ENCODE data around the gene C6orf136.

C6orf136 gene

GRCh38 chr6:30640481-30640880, 6.5 kb upstream of the C6orf136 start:
- H3K4me3 ChIP-seq (ENCODE audit: insufficient read length, low read depth), result no peak overlapping the region
- no peaks in the 10 kb centered on the region for H3K27me3 ChIP-seq (ENCODE audit: insufficient read depth, insufficient read length)
- no peak overlapping the region for H3K9ac ChIP-seq (ENCODE audit: insufficient read length, low read depth)
- H3K36me3 ChIP-seq (ENCODE audit: insufficient read depth, insufficient read length, low read length), result peaks cover 56% of the 10 kb centered on the region
- no peaks in the 10 kb centered on the region for H3K4me1 ChIP-seq (ENCODE audit: insufficient read depth, insufficient read length)
- TF ChIP-seq YY1 (IDR thresholded peaks at IDR 0.05; ENCODE audit: insufficient read depth, insufficient read length) (no peak), SUZ12 (IDR thresholded peaks at IDR 0.05; ENCODE audit: extremely low read depth, insufficient read depth, insufficient read length) (no peak), ZNF274 (IDR thresholded peaks at IDR 0.05; ENCODE audit: low read depth, low read length) (no peak)
- H3K9me3 ChIP-seq (ENCODE audit: insufficient read depth, low read length), result no peaks in the 10 kb centered on the region
- DNase-seq (ENCODE audit: low read depth, low spot score), result no peak

- Histone ChIP-seq H3K27me3 (ENCODE audit: insufficient read depth, insufficient read length) (no peaks in the 10 kb centered on the region), H3K4me1 (ENCODE audit: insufficient read depth, insufficient read length) (no peaks in the 10 kb centered on the region), H3K36me3 (ENCODE audit: insufficient read depth, insufficient read length, low read length) (peaks cover 62% of the 10 kb centered on the region), H3K9ac (ENCODE audit: insufficient read length, low read depth) (no peak overlapping the region), H3K4me3 (ENCODE audit: insufficient read length, low read depth) (no peak overlapping the region), H3K9me3 (ENCODE audit: insufficient read depth, low read length) (no peaks in the 10 kb centered on the region)
- TF ChIP-seq SUZ12 (IDR thresholded peaks at IDR 0.05; ENCODE audit: extremely low read depth, insufficient read depth, insufficient read length) (no peak), ZNF274 (IDR thresholded peaks at IDR 0.05; ENCODE audit: low read depth, low read length) (no peak), YY1 (IDR thresholded peaks at IDR 0.05; ENCODE audit: insufficient read depth, insufficient read length) (no peak)
- no peak for DNase-seq (ENCODE audit: low read depth, low spot score)
Observed at GRCh38 chr6:30641048-30641447, 5.9 kb upstream of the C6orf136 start.

GRCh38 chr6:30643656-30644055, 3.3 kb upstream of the C6orf136 start:
- H3K27me3 ChIP-seq (ENCODE audit: insufficient read depth, insufficient read length), result no peaks in the 10 kb centered on the region
- H3K4me1 ChIP-seq (ENCODE audit: insufficient read depth, insufficient read length), result no peaks in the 10 kb centered on the region
- no peaks in the 10 kb centered on the region for H3K9me3 ChIP-seq (ENCODE audit: insufficient read depth, low read length)
- H3K36me3 ChIP-seq (ENCODE audit: insufficient read depth, insufficient read length, low read length), result peaks cover 55% of the 10 kb centered on the region
- DNase-seq (ENCODE audit: low read depth, low spot score), result no peak
- H3K4me3 ChIP-seq (ENCODE audit: insufficient read length, low read depth), result no peak overlapping the region
- TF ChIP-seq ZNF274 (IDR thresholded peaks at IDR 0.05; ENCODE audit: low read depth, low read length), result no peak
- TF ChIP-seq YY1 (IDR thresholded peaks at IDR 0.05; ENCODE audit: insufficient read depth, insufficient read length), result no peak
- TF ChIP-seq SUZ12 (IDR thresholded peaks at IDR 0.05; ENCODE audit: extremely low read depth, insufficient read depth, insufficient read length), result no peak
- no peak overlapping the region for H3K9ac ChIP-seq (ENCODE audit: insufficient read length, low read depth)

GRCh38 chr6:30644769-30645168, 2.2 kb upstream of the C6orf136 start:
- Histone ChIP-seq H3K4me1 (ENCODE audit: insufficient read depth, insufficient read length) (no peaks in the 10 kb centered on the region), H3K36me3 (ENCODE audit: insufficient read depth, insufficient read length, low read length) (peaks cover 56% of the 10 kb centered on the region), H3K9ac (ENCODE audit: insufficient read length, low read depth) (no peak overlapping the region), H3K4me3 (ENCODE audit: insufficient read length, low read depth) (no peak overlapping the region), H3K27me3 (ENCODE audit: insufficient read depth, insufficient read length) (no peaks in the 10 kb centered on the region), H3K9me3 (ENCODE audit: insufficient read depth, low read length) (no peaks in the 10 kb centered on the region)
- DNase-seq (ENCODE audit: low read depth, low spot score), result no peak
- TF ChIP-seq YY1 (IDR thresholded peaks at IDR 0.05; ENCODE audit: insufficient read depth, insufficient read length) (no peak), SUZ12 (IDR thresholded peaks at IDR 0.05; ENCODE audit: extremely low read depth, insufficient read depth, insufficient read length) (no peak), ZNF274 (IDR thresholded peaks at IDR 0.05; ENCODE audit: low read depth, low read length) (no peak)

- peak overlapping the region; percentile 10 for H3K4me3 ChIP-seq (ENCODE audit: insufficient read length, low read depth)
- H3K27me3 ChIP-seq (ENCODE audit: insufficient read depth, insufficient read length), result no peaks in the 10 kb centered on the region
- H3K9ac ChIP-seq (ENCODE audit: insufficient read length, low read depth), result peak overlapping the region; percentile 63
- H3K36me3 ChIP-seq (ENCODE audit: insufficient read depth, insufficient read length, low read length), result peaks cover 55% of the 10 kb centered on the region
- TF ChIP-seq ZNF274 (IDR thresholded peaks at IDR 0.05; ENCODE audit: low read depth, low read length) (no peak), YY1 (IDR thresholded peaks at IDR 0.05; ENCODE audit: insufficient read depth, insufficient read length) (no peak), SUZ12 (IDR thresholded peaks at IDR 0.05; ENCODE audit: extremely low read depth, insufficient read depth, insufficient read length) (no peak)
- DNase-seq (ENCODE audit: low read depth, low spot score), result no peak
- no peaks in the 10 kb centered on the region for H3K4me1 ChIP-seq (ENCODE audit: insufficient read depth, insufficient read length)
- H3K9me3 ChIP-seq (ENCODE audit: insufficient read depth, low read length), result no peaks in the 10 kb centered on the region
Observed at GRCh38 chr6:30645989-30646388, 944 bp upstream of the C6orf136 start.

- Histone ChIP-seq H3K4me3 (ENCODE audit: insufficient read length, low read depth) (peak overlapping the region; percentile 83), H3K4me1 (ENCODE audit: insufficient read depth, insufficient read length) (no peaks in the 10 kb centered on the region), H3K27me3 (ENCODE audit: insufficient read depth, insufficient read length) (no peaks in the 10 kb centered on the region), H3K9me3 (ENCODE audit: insufficient read depth, low read length) (no peaks in the 10 kb centered on the region), H3K9ac (ENCODE audit: insufficient read length, low read depth) (peak overlapping the region; percentile 95), H3K36me3 (ENCODE audit: insufficient read depth, insufficient read length, low read length) (peaks cover 54% of the 10 kb centered on the region)
- no peak for TF ChIP-seq SUZ12 (IDR thresholded peaks at IDR 0.05; ENCODE audit: extremely low read depth, insufficient read depth, insufficient read length)
- no peak for TF ChIP-seq ZNF274 (IDR thresholded peaks at IDR 0.05; ENCODE audit: low read depth, low read length)
- no peak for TF ChIP-seq YY1 (IDR thresholded peaks at IDR 0.05; ENCODE audit: insufficient read depth, insufficient read length)
- peak; percentile 44 for DNase-seq (ENCODE audit: low read depth, low spot score)
Observed at GRCh38 chr6:30647242-30648116, 546 bp downstream of the C6orf136 start.

GRCh38 chr6:30651143-30651542, 4.2 kb downstream of the C6orf136 start:
- H3K4me3 ChIP-seq (ENCODE audit: insufficient read length, low read depth), result no peak overlapping the region
- H3K4me1 ChIP-seq (ENCODE audit: insufficient read depth, insufficient read length), result no peaks in the 10 kb centered on the region
- no peaks in the 10 kb centered on the region for H3K27me3 ChIP-seq (ENCODE audit: insufficient read depth, insufficient read length)
- no peak for TF ChIP-seq ZNF274 (IDR thresholded peaks at IDR 0.05; ENCODE audit: low read depth, low read length)
- TF ChIP-seq SUZ12 (IDR thresholded peaks at IDR 0.05; ENCODE audit: extremely low read depth, insufficient read depth, insufficient read length), result no peak
- no peak for TF ChIP-seq YY1 (IDR thresholded peaks at IDR 0.05; ENCODE audit: insufficient read depth, insufficient read length)
- H3K9me3 ChIP-seq (ENCODE audit: insufficient read depth, low read length), result no peaks in the 10 kb centered on the region
- DNase-seq (ENCODE audit: low read depth, low spot score), result no peak
- H3K9ac ChIP-seq (ENCODE audit: insufficient read length, low read depth), result no peak overlapping the region
- H3K36me3 ChIP-seq (ENCODE audit: insufficient read depth, insufficient read length, low read length), result peaks cover 61% of the 10 kb centered on the region
